HL-60 (cell line): ENCODE data around the gene SPDYC.

Source experiments
- POLR2AphosphoS5 ChIP-seq: IDR thresholded peaks from 2 replicates; pipeline ENCODE4 v1.6.1; 2012; ENCODE audit warnings: low read depth
- SPI1 ChIP-seq: IDR thresholded peaks from 2 replicates; pipeline ENCODE4 v1.6.1; 2012; ENCODE audit warnings: low read depth, mild to moderate bottlenecking, borderline replicate concordance
- TF ChIP-seq, protein P1 (sequence below): IDR thresholded peaks from one replicate; pipeline ENCODE4 v1.5.1; 2011; ENCODE audit warnings: low read length, control low read depth, inconsistent platforms; ENCODE audit not compliant: insufficient read depth
- TF ChIP-seq, protein P2 (sequence below): IDR thresholded peaks from 2 replicates; pipeline ENCODE4 v1.6.1; 2012; ENCODE audit warnings: low read depth; ENCODE audit not compliant: insufficient replicate concordance

DNA sequence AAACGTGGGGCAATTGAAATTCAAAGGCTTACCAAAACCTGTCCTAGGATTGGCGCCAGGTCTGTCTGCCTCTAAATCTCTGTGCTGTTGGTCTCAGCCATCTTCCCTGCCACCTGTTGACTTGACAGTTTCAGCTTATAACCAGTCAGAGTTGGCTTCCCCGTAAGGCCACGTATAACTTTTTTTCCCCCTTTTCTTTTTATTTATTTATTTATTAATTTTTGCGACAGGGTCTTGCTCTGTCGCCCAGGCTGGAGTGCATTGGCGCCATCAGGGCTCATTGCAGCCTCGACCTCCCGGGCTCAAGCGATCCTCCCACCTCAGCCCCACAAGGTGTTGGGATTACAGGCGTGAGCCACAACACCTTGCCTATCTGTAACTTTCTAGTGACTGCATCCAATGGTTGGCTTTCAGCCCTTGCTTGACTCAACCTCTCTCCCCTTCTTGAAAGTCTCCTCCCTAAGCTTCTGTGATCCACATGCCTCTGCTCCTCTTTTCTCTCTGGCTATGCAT, 34.3 kb upstream of the SPDYC start:
- TF ChIP-seq, protein P1, sequence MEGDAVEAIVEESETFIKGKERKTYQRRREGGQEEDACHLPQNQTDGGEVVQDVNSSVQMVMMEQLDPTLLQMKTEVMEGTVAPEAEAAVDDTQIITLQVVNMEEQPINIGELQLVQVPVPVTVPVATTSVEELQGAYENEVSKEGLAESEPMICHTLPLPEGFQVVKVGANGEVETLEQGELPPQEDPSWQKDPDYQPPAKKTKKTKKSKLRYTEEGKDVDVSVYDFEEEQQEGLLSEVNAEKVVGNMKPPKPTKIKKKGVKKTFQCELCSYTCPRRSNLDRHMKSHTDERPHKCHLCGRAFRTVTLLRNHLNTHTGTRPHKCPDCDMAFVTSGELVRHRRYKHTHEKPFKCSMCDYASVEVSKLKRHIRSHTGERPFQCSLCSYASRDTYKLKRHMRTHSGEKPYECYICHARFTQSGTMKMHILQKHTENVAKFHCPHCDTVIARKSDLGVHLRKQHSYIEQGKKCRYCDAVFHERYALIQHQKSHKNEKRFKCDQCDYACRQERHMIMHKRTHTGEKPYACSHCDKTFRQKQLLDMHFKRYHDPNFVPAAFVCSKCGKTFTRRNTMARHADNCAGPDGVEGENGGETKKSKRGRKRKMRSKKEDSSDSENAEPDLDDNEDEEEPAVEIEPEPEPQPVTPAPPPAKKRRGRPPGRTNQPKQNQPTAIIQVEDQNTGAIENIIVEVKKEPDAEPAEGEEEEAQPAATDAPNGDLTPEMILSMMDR: no peak
- TF ChIP-seq POLR2AphosphoS5: no peak
- TF ChIP-seq, protein P2, sequence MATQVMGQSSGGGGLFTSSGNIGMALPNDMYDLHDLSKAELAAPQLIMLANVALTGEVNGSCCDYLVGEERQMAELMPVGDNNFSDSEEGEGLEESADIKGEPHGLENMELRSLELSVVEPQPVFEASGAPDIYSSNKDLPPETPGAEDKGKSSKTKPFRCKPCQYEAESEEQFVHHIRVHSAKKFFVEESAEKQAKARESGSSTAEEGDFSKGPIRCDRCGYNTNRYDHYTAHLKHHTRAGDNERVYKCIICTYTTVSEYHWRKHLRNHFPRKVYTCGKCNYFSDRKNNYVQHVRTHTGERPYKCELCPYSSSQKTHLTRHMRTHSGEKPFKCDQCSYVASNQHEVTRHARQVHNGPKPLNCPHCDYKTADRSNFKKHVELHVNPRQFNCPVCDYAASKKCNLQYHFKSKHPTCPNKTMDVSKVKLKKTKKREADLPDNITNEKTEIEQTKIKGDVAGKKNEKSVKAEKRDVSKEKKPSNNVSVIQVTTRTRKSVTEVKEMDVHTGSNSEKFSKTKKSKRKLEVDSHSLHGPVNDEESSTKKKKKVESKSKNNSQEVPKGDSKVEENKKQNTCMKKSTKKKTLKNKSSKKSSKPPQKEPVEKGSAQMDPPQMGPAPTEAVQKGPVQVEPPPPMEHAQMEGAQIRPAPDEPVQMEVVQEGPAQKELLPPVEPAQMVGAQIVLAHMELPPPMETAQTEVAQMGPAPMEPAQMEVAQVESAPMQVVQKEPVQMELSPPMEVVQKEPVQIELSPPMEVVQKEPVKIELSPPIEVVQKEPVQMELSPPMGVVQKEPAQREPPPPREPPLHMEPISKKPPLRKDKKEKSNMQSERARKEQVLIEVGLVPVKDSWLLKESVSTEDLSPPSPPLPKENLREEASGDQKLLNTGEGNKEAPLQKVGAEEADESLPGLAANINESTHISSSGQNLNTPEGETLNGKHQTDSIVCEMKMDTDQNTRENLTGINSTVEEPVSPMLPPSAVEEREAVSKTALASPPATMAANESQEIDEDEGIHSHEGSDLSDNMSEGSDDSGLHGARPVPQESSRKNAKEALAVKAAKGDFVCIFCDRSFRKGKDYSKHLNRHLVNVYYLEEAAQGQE: no peak
- no peak for TF ChIP-seq SPI1
